Erythroblast (primary cell): Measurements from ENCODE around the gene ALPI.

Source experiments
- GATA1 ChIP-seq: IDR thresholded peaks from 2 replicates; pipeline ENCODE4 v1.6.1; 2011; ENCODE audit warnings: low read depth, mild to moderate bottlenecking, control low read depth, low read length, moderate library complexity
- POLR2A ChIP-seq: IDR thresholded peaks from 2 replicates; pipeline ENCODE4 v1.6.1; 2011; ENCODE audit warnings: mild to moderate bottlenecking, low read length

DNA sequence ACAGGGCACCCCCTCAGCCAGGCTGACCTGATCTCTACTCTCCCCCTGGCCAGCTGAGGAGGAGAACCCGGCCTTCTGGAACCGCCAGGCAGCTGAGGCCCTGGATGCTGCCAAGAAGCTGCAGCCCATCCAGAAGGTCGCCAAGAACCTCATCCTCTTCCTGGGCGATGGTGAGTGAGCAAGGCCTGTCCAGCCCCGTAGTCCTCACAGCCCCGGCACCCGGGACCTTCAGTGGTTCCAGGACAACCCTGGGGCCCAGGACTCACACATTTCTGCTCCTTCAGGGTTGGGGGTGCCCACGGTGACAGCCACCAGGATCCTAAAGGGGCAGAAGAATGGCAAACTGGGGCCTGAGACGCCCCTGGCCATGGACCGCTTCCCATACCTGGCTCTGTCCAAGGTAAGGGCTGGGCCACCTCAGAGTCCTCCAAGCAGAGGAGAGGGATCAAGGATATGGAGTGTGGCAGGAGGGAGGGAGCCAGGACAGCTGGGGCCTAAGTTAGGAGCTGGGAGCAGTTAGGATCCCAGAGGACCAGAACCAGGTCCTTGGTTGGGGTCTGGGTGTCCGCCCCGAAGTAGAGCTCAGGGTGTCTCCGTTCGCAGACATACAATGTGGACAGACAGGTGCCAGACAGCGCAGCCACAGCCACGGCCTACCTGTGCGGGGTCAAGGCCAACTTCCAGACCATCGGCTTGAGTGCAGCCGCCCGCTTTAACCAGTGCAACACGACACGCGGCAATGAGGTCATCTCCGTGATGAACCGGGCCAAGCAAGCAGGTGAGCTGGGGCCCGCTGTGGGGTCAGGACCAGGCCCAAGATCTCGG, 555 bp downstream of the ALPI start:
- TF ChIP-seq POLR2A (no peak), GATA1 (no peak)
